NOMO-1 treated with dmso at 0.1 percent for 144 hours (cell line): ENCODE measurements around the gene TNFSF9.
A peak's percentile ranks its signal among the peaks of the same experiment; 100 is the strongest.
"Not testable (repeated sequence)": the region's sequence is repeated elsewhere in the genome, so short reads cannot be mapped to it uniquely, and the experiment has no call there.

Experiments used
- DNase-seq: peaks from one replicate; lab custom pipeline; 2025; ENCODE audit not compliant: unreplicated experiment; lab: John Stamatoyannopoulos, UW

TNFSF9 gene

GRCh38 chr19:6568816-6569215, 38.0 kb downstream of the TNFSF9 start:
- no peak for DNase-seq

GRCh38 chr19:6570764-6571163, 39.9 kb downstream of the TNFSF9 start:
- no peak for DNase-seq

- no peak for DNase-seq
Measured at GRCh38 chr19:6571167-6571566, 40.3 kb downstream of the TNFSF9 start.

- peak; percentile 91 for DNase-seq
Measured at GRCh38 chr19:6572217-6572616, 41.4 kb downstream of the TNFSF9 start.

- DNase-seq = no peak
Measured at GRCh38 chr19:6573350-6573749, 42.5 kb downstream of the TNFSF9 start.

GRCh38 chr19:6576869-6577475, 46.1 kb downstream of the TNFSF9 start:
- no peak for DNase-seq

DNA sequence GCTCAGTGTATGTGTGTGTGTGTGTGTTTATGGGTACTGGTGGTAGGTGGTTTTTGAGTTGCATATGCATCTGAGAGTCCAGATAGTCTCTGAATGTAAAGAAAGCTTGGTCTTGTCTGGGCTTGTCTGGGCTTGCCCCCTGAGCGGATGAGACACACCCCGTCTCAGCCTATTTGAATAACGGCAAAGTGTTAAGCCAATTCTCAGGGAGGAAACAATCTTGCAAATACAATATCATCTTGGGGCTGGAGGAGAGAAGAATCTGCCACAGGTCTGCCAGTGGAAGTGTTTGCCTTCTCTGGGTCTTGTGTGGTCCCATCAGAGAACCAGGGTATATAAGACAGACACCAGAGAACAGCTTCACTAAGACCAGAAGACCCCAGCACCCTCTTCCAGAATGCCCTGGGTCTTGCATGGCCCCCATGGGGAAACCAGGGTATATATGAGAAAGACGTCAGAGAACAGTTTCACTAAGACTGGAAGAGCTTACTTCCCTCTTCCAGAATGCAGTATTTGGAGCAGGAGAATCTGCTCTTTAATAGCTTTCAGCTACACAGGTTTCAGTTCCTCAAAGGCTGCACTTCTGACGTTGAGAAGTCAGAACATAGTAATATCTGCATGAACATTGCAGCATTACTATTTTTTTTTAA, 46.8 kb downstream of the TNFSF9 start:
- DNase-seq = peak; percentile 89

GRCh38 chr19:6579450-6580178, 48.8 kb downstream of the TNFSF9 start:
- peak; percentile 59 for DNase-seq

DNA sequence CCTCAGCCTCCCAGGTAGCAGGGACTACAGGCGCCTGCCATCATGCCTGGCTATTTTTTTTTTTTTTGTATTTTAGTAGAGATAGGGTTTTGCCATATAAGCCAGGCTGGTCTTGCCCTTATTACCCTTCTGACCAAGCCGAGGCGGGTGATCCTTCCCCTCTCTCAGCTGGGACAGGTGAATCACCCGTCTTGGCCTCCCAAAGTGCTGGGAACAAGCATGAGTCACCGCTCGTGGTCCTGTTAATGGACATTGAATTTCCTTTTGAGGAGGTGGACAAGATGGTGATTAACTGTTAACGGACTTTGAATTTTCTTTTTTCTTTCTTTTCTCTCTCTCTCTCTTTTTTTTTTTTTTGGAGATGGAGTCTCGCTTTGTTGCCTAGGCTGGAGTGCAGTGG, 49.5 kb downstream of the TNFSF9 start:
- no peak for DNase-seq

- not testable (repeated sequence) for DNase-seq
Measured at GRCh38 chr19:6582515-6583484, 52.0 kb downstream of the TNFSF9 start.
